Activated T-cell treated with anti-CD3 and anti-CD28 coated beads, Interleukin-2, amount 50 U/mL, for 24 hours (primary cell): ENCODE results near the gene ARL3.
A peak's percentile ranks its signal among the peaks of the same experiment; 100 is the strongest.

Source experiments
- DNase-seq: peaks from one replicate; pipeline ENCODE4 v3.0.0-alpha.2; 2020
- H3K27ac Mint-ChIP-seq: 2 replicates; pipeline ENCODE4 v1.8.0; 2020; ENCODE audit warnings: mild to moderate bottlenecking, mixed read lengths
- H3K27me3 Mint-ChIP-seq: 2 replicates; pipeline ENCODE4 v1.8.0; 2020; ENCODE audit warnings: mixed read lengths
- H3K36me3 Mint-ChIP-seq: 2 replicates; pipeline ENCODE4 v1.8.0; 2020; ENCODE audit warnings: low read depth, mixed read lengths
- H3K4me1 Mint-ChIP-seq: 2 replicates; pipeline ENCODE4 v1.8.0; 2020; ENCODE audit warnings: low read depth, mixed read lengths
- H3K4me3 Mint-ChIP-seq: 2 replicates; pipeline ENCODE4 v1.8.0; 2020; ENCODE audit warnings: mild to moderate bottlenecking, moderate library complexity, mixed read lengths
- H3K9me3 Mint-ChIP-seq: 2 replicates; pipeline ENCODE4 v1.8.0; 2020; ENCODE audit warnings: mixed read lengths

ARL3 gene

GRCh38 chr10:102660888-102661657 lies 53.1 kb downstream of the ARL3 start:
- Mint-ChIP-seq H3K27me3 (no peaks in the 10 kb centered on the region), H3K4me1 (peaks cover 45% of the 10 kb centered on the region), H3K9me3 (no peaks in the 10 kb centered on the region), H3K27ac (peak overlapping the region; percentile 88), H3K36me3 (peaks cover 32% of the 10 kb centered on the region), H3K4me3 (peak overlapping the region; percentile 59)
- peak; percentile 83 for DNase-seq

GRCh38 chr10:102658802-102659201 lies 55.4 kb downstream of the ARL3 start:
- no peak overlapping the region for H3K4me3 Mint-ChIP-seq
- peaks cover 54% of the 10 kb centered on the region for H3K36me3 Mint-ChIP-seq
- H3K27ac Mint-ChIP-seq: peak overlapping the region; percentile 66
- H3K4me1 Mint-ChIP-seq: peaks cover 49% of the 10 kb centered on the region
- DNase-seq: no peak
- no peaks in the 10 kb centered on the region for H3K9me3 Mint-ChIP-seq
- no peaks in the 10 kb centered on the region for H3K27me3 Mint-ChIP-seq

DNA sequence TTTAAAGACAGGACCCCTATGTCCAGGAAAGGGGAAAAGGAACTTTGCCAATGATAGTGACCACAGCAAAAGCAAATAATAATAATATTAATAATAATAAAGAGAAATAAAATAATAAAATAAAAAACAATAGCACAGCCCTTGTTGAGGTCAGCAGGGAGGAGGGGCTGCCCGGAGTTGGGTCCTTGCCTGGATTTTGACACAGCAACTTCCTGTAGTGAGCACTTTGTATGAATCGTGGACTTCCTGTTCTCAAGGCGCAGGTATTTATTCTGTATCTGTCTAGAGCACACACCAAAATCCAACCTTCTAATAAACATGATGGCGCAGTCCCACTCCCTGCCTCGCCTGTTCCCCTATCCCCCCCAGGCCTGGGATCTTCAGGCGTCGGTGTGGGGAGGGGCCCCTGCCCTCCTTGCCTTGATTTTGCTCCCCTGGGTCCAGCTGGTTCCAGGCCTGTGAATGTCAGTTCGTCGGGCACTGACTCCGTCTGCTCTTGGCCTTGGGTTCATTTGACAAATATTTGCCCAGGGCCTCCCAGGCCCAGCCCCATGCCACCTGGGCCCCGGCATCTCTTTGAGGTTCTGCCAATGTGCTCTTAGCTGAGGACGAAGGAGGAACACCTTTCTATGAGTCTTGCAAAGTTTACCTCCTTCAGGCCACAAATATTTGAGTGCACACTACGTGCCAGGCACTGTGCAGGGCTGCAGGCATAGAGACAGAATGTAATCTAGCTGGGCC lies 56.0 kb downstream of the ARL3 start:
- Mint-ChIP-seq H3K9me3 (no peaks in the 10 kb centered on the region), H3K27ac (peak overlapping the region; percentile 66), H3K27me3 (no peaks in the 10 kb centered on the region), H3K4me1 (peaks cover 55% of the 10 kb centered on the region), H3K36me3 (peaks cover 61% of the 10 kb centered on the region), H3K4me3 (no peak overlapping the region)
- DNase-seq: no peak

GRCh38 chr10:102657451-102657850 lies 56.7 kb downstream of the ARL3 start:
- peak overlapping the region; percentile 66 for H3K27ac Mint-ChIP-seq
- H3K36me3 Mint-ChIP-seq: peaks cover 68% of the 10 kb centered on the region
- H3K4me1 Mint-ChIP-seq: peaks cover 61% of the 10 kb centered on the region
- no peaks in the 10 kb centered on the region for H3K27me3 Mint-ChIP-seq
- H3K9me3 Mint-ChIP-seq: no peaks in the 10 kb centered on the region
- H3K4me3 Mint-ChIP-seq: no peak overlapping the region
- DNase-seq: no peak

DNA sequence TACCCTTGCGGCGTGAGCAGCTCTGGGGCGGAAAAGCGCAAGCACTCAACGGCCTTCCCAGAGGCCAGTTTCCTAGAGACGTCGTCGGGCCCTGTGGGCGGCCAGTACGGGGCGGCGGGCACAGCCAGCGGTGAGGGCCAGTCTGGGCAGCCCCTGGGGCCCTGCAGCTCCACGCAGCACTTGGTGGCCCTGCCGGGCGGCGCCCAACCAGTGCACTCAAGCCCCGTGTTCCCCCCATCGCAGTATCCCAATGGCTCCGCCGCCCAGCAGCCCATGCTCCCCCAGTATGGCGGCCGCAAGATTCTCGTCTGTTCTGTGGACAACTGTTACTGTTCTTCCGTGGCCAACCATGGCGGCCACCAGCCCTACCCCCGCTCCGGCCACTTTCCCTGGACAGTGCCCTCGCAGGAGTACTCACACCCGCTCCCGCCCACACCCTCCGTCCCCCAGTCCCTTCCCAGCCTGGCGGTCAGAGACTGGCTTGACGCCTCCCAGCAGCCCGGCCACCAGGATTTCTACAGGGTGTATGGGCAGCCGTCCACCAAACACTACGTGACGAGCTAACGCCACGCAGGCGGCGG lies 57.3 kb downstream of the ARL3 start:
- Mint-ChIP-seq H3K9me3 (no peaks in the 10 kb centered on the region), H3K27ac (no peak overlapping the region), H3K4me3 (no peak overlapping the region), H3K4me1 (peaks cover 61% of the 10 kb centered on the region), H3K36me3 (peaks cover 73% of the 10 kb centered on the region), H3K27me3 (no peaks in the 10 kb centered on the region)
- DNase-seq: no peak

GRCh38 chr10:102656026-102656425 lies 58.2 kb downstream of the ARL3 start:
- peaks cover 61% of the 10 kb centered on the region for H3K4me1 Mint-ChIP-seq
- no peak overlapping the region for H3K4me3 Mint-ChIP-seq
- no peaks in the 10 kb centered on the region for H3K27me3 Mint-ChIP-seq
- H3K9me3 Mint-ChIP-seq: no peaks in the 10 kb centered on the region
- peak overlapping the region; percentile 66 for H3K27ac Mint-ChIP-seq
- H3K36me3 Mint-ChIP-seq: peaks cover 77% of the 10 kb centered on the region
- no peak for DNase-seq

- Mint-ChIP-seq H3K36me3 (peaks cover 80% of the 10 kb centered on the region), H3K4me1 (peaks cover 63% of the 10 kb centered on the region), H3K4me3 (no peak overlapping the region), H3K27me3 (no peaks in the 10 kb centered on the region), H3K9me3 (no peaks in the 10 kb centered on the region), H3K27ac (peak overlapping the region; percentile 85)
- no peak for DNase-seq
Observed at GRCh38 chr10:102654969-102655368, 59.2 kb downstream of the ARL3 start.

DNA sequence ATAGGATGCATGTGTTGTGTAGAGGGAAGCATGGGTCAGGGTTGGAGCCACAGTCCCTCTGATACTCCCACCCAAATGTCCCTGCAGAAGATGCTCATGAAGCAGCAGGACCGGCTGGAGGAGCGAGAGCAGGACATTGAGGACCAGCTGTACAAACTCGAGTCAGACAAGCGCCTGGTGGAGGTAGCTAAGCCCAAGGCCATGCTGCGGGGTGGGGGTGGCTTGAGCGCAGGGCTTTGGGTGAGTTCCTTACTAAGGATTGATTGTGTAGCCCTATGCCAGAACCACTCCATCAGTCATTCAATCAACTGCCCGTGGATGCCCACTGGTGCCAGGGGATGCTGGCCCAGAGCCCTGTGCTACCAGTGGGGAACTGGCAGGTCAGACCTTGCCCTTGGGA lies 59.6 kb downstream of the ARL3 start:
- H3K4me1 Mint-ChIP-seq: peaks cover 65% of the 10 kb centered on the region
- no peak overlapping the region for H3K4me3 Mint-ChIP-seq
- DNase-seq: no peak
- peaks cover 78% of the 10 kb centered on the region for H3K36me3 Mint-ChIP-seq
- H3K27ac Mint-ChIP-seq: peak overlapping the region; percentile 85
- H3K9me3 Mint-ChIP-seq: no peaks in the 10 kb centered on the region
- H3K27me3 Mint-ChIP-seq: no peaks in the 10 kb centered on the region

GRCh38 chr10:102653060-102653459 lies 61.1 kb downstream of the ARL3 start:
- DNase-seq: no peak
- H3K27ac Mint-ChIP-seq: peak overlapping the region; percentile 95
- H3K4me3 Mint-ChIP-seq: no peak overlapping the region
- no peaks in the 10 kb centered on the region for H3K9me3 Mint-ChIP-seq
- H3K36me3 Mint-ChIP-seq: peaks cover 79% of the 10 kb centered on the region
- peaks cover 66% of the 10 kb centered on the region for H3K4me1 Mint-ChIP-seq
- no peaks in the 10 kb centered on the region for H3K27me3 Mint-ChIP-seq

- Mint-ChIP-seq H3K4me3 (peak overlapping the region; percentile 64), H3K4me1 (peaks cover 68% of the 10 kb centered on the region), H3K9me3 (no peaks in the 10 kb centered on the region), H3K36me3 (peaks cover 80% of the 10 kb centered on the region), H3K27ac (peak overlapping the region; percentile 95), H3K27me3 (no peaks in the 10 kb centered on the region)
- no peak for DNase-seq
Observed at GRCh38 chr10:102652170-102652916, 61.9 kb downstream of the ARL3 start.

GRCh38 chr10:102651455-102652169 lies 62.6 kb downstream of the ARL3 start:
- Mint-ChIP-seq H3K36me3 (peaks cover 80% of the 10 kb centered on the region), H3K4me3 (peak overlapping the region; percentile 64), H3K9me3 (no peaks in the 10 kb centered on the region), H3K27ac (peak overlapping the region; percentile 95), H3K27me3 (no peaks in the 10 kb centered on the region), H3K4me1 (peaks cover 71% of the 10 kb centered on the region)
- DNase-seq: no peak

- H3K27me3 Mint-ChIP-seq: no peaks in the 10 kb centered on the region
Observed at GRCh38 chr10:102650655-102651454, 63.3 kb downstream of the ARL3 start.

More at GRCh38 chr10:102650655-102651454, 63.3 kb downstream of the ARL3 start:
- Mint-ChIP-seq H3K36me3 (peaks cover 80% of the 10 kb centered on the region), H3K27ac (peak overlapping the region; percentile 95), H3K9me3 (no peaks in the 10 kb centered on the region), H3K4me3 (no peak overlapping the region), H3K4me1 (peaks cover 79% of the 10 kb centered on the region)
- DNase-seq: no peak
